HepG2 (cell line): ENCODE data around the gene SULT4A1. TPM values are rescaled to one million over a fixed set of nuclear protein-coding genes. Genes with fewer than 3 reads are reported as not detected.

ENCODE experiments used
- ATAC-seq: fragments of 200-7000 bp; cut with Tn5 transposase; 3 replicates; pipeline ENCODE4 v1.9.1; 2020; ENCODE audit warnings: mild to moderate bottlenecking, moderate library complexity
- BruUV-seq: library from RNA; stranded (reverse); fragments of 400-500 nt; replicated peaks from 2 replicates; lab custom pipeline; 2021; lab: Mats Ljungman, UMichigan
- CTCF ChIA-PET: fragments of 300-600 bp; formaldehyde crosslinking; extraction: SDS; loops from one replicate; lab custom pipeline; 2021; ENCODE audit warnings: low total read pairs, inconsistent platforms, low intra/inter-chr PET ratio; lab: Yijun Ruan, JAX
- POLR2A ChIA-PET: fragments of 350-600 bp; sonication (Branson Sonifier 250); formaldehyde crosslinking; loops from one replicate; lab custom pipeline; 2020; ENCODE audit warnings: antibody characterized with exemption, inconsistent platforms; lab: Yijun Ruan, JAX
- DNase-seq: peaks from one replicate; pipeline ENCODE4 v3.0.0-alpha.2; 2015; ENCODE audit warnings: low spot score
- FAIRE-seq: peaks from 3 replicates; lab custom pipeline; 2011; peaks lifted over from hg19 to GRCh38; lab: Jason Lieb, UNC
- H2AFZ ChIP-seq: one replicate; pipeline ENCODE4 v1.6.1; 2011; ENCODE audit warnings: low read length, inconsistent platforms
- H3K27ac ChIP-seq: fragments of 300-600 bp; 3 replicates; pipeline ENCODE4 v1.8.0; 2011; ENCODE audit warnings: mixed run types, mild to moderate bottlenecking, mixed read lengths, low read length, inconsistent platforms; ENCODE audit not compliant: insufficient read depth; ENCODE audit errors: extremely low read length
- H3K27me3 ChIP-seq, 2 experiments: fragments of 200-600 bp in 1 of 2; 2 replicates in 1 of 2; 3 replicates in 1 of 2; pipeline versions ENCODE4 v1.6.0 to v1.8.0; 2011; ENCODE audit warnings: low read length in 2 of 2, mild to moderate bottlenecking in 2 of 2, moderate library complexity in 2 of 2, inconsistent platforms in 1 of 2; ENCODE audit not compliant: insufficient read depth in 2 of 2, control insufficient read depth in 1 of 2
- H3K36me3 ChIP-seq, 2 experiments: fragments of 200-600 bp in 1 of 2; replicated peaks in 1 of 2; 2 replicates in 1 of 2; 3 replicates in 1 of 2; pipeline versions ENCODE4 v1.5.1 to v1.8.0; 2011; ENCODE audit warnings: low read length in 2 of 2, inconsistent platforms in 1 of 2; ENCODE audit not compliant: insufficient read depth in 2 of 2, control insufficient read depth in 1 of 2
- H3K4me1 ChIP-seq: 2 replicates; pipeline ENCODE4 v1.5.1; 2012; ENCODE audit warnings: low read length, inconsistent platforms; ENCODE audit not compliant: insufficient read depth
- H3K4me2 ChIP-seq: 2 replicates; pipeline ENCODE4 v1.6.0; 2011; ENCODE audit warnings: low read depth, low read length, inconsistent platforms
- H3K4me3 ChIP-seq, 3 experiments: fragments of 200-600 bp in 1 of 3; sonication (generic), shearing (Covaris generic) in 1 of 3; replicated peaks in 1 of 3; 2 replicates each; pipeline ENCODE4 v1.5.1; 2011 to 2016; ENCODE audit warnings: low read length in 3 of 3, inconsistent platforms in 2 of 3, low read depth in 2 of 3, mild to moderate bottlenecking in 2 of 3, control low read depth in 1 of 3, mixed read lengths in 1 of 3; ENCODE audit not compliant: insufficient read depth in 1 of 3
- H3K79me2 ChIP-seq: one replicate; pipeline ENCODE4 v1.6.1; 2011; ENCODE audit warnings: low read length, inconsistent platforms; ENCODE audit not compliant: insufficient read depth
- H3K9ac ChIP-seq: 2 replicates; pipeline ENCODE4 v1.6.0; 2011; ENCODE audit warnings: mild to moderate bottlenecking, low read depth, low read length, inconsistent platforms; ENCODE audit not compliant: insufficient read depth
- H3K9me3 ChIP-seq: 2 replicates; pipeline ENCODE4 v1.5.1; 2012; ENCODE audit warnings: mild to moderate bottlenecking, low read length
- H4K20me1 ChIP-seq: 2 replicates; pipeline ENCODE4 v1.6.0; 2011; ENCODE audit warnings: inconsistent platforms, mild to moderate bottlenecking, low read length, moderate library complexity; ENCODE audit not compliant: insufficient read depth
- ATF7-NPFF ChIP-seq: sonication (generic); formaldehyde crosslinking; IDR thresholded peaks from 2 replicates; pipeline ENCODE4 v1.8.1; 2023; ENCODE audit warnings: mild to moderate bottlenecking, low read depth, missing genetic modification reagents, moderate library complexity
- GATAD1 ChIP-seq: IDR thresholded peaks from 2 replicates; pipeline ENCODE4 v1.6.1; 2016; ENCODE audit warnings: missing genetic modification reagents, missing compliant biosample characterization
- HMG20B ChIP-seq: conservative IDR thresholded peaks from 2 replicates; pipeline ENCODE4 v1.6.1; 2016; ENCODE audit warnings: missing genetic modification reagents, missing compliant biosample characterization
- ISL2 ChIP-seq: sonication (generic); formaldehyde crosslinking; IDR thresholded peaks from 2 replicates; pipeline ENCODE4 v1.5.0; 2020; ENCODE audit warnings: missing genetic modification reagents
- KDM5A ChIP-seq: fragments of 200-600 bp; sonication (generic); IDR thresholded peaks from 2 replicates; pipeline ENCODE4 v1.7.0; 2018; ENCODE audit warnings: antibody characterized with exemption, mild to moderate bottlenecking, low read length, borderline replicate concordance
- KLF16 ChIP-seq, 2 experiments: sonication (generic) in 1 of 2; formaldehyde crosslinking in 1 of 2; IDR thresholded peaks; 2 replicates each; pipeline versions ENCODE4 v1.6.1 to v1.8.0; 2016 to 2023; ENCODE audit warnings: missing genetic modification reagents in 2 of 2, missing compliant biosample characterization in 1 of 2
- NFE2 ChIP-seq: sonication (generic); formaldehyde crosslinking; IDR thresholded peaks from 2 replicates; pipeline ENCODE4 v1.4.0; 2020; ENCODE audit warnings: missing genetic modification reagents
- PAF1 ChIP-seq: IDR thresholded peaks from 2 replicates; pipeline ENCODE4 v1.6.1; 2016; ENCODE audit warnings: missing genetic modification reagents, missing compliant biosample characterization
- POLR2AphosphoS5 ChIP-seq: IDR thresholded peaks from 2 replicates; pipeline ENCODE4 v1.6.1; 2012; ENCODE audit warnings: low read depth, low read length
- SIN3A ChIP-seq: IDR thresholded peaks from 2 replicates; pipeline ENCODE4 v1.6.1; 2011; ENCODE audit warnings: low read depth, mild to moderate bottlenecking, control low read depth, low read length, borderline replicate concordance
- SOX13 ChIP-seq, 3 experiments: fragments of 450-650 bp in 1 of 3; sonication (generic) in 1 of 3; formaldehyde crosslinking in 1 of 3; IDR thresholded peaks in 2 of 3; conservative IDR thresholded peaks in 1 of 3; 2 replicates each; pipeline versions ENCODE4 v1.5.0 to v1.6.1; 2016 to 2020; ENCODE audit warnings: antibody characterized with exemption in 1 of 3, mild to moderate bottlenecking in 1 of 3, missing compliant biosample characterization in 1 of 3, missing genetic modification reagents in 1 of 3, moderate library complexity in 1 of 3
- TBP ChIP-seq: sonication (generic); formaldehyde crosslinking; IDR thresholded peaks from 2 replicates; pipeline ENCODE4 v1.5.0; 2020; ENCODE audit warnings: missing genetic modification reagents
- ZBTB7B ChIP-seq: sonication (generic); formaldehyde crosslinking; IDR thresholded peaks from 2 replicates; pipeline ENCODE4 v1.4.0; 2020; ENCODE audit warnings: missing genetic modification reagents
- ZC3H13 ChIP-seq: sonication (generic); formaldehyde crosslinking; IDR thresholded peaks from 2 replicates; pipeline ENCODE4 v1.8.1; 2023; ENCODE audit warnings: mild to moderate bottlenecking, missing genetic modification reagents, moderate library complexity
- ZFP36 ChIP-seq: fragments of 150-350 bp; IDR thresholded peaks from 2 replicates; pipeline ENCODE4 v1.6.1; 2018; ENCODE audit warnings: borderline replicate concordance, low read length, low read depth; ENCODE audit not compliant: partially characterized antibody
- WGBS: methylation state at CpG from one replicate; pipeline ENCODE4 v1.1.6; 2017; ENCODE audit warnings: low lambda C conversion rate; 5-methylcytosine and 5-hydroxymethylcytosine counted together
- in situ Hi-C: cut with HindIII; loops from 2 replicates; pipeline ENCODE4 v1.10.0; 2017; ENCODE audit warnings: low pct_unique_long_range_greater_than_20kb; ENCODE audit not compliant: extremely low pct_ligation_motif_present
- intact Hi-C: fragments of 100-400 bp; cut with micrococcal nuclease; formaldehyde crosslinking; loops from one replicate; pipeline ENCODE4 v1.10.0; 2022; ENCODE audit not compliant: unreplicated experiment
- polyA plus RNA-seq, 8 experiments: library from polyadenylated mRNA; depleted of rRNA in 3 of 8; stranded (reverse) in 7 of 8; unstranded in 1 of 8; fragments of >200 nt; fragmentation: Illumina TruSeq in 4 of 8; extraction: Trizol in 4 of 8; gene quantifications; 2 replicates each; pipeline versions ENCODE4 v1.2.1 to v1.2.3, GENCODE V29; 2011 to 2016; ENCODE audit warnings: low read depth in 4 of 8, missing spikeins in 1 of 8, mixed read lengths in 1 of 8; ENCODE audit not compliant: insufficient read depth in 1 of 8
- total RNA-seq, 5 experiments: library from RNA; depleted of rRNA; stranded (reverse); fragments of >200 nt; fragmentation: Illumina TruSeq; extraction: Trizol; gene quantifications; 2 replicates each; pipeline ENCODE4 v1.2.3, GENCODE V29; 2016; ENCODE audit warnings: low read depth in 1 of 5
- TF ChIP-seq, protein P1 (sequence below): sonication (generic); formaldehyde crosslinking; IDR thresholded peaks from 2 replicates; pipeline ENCODE4 v1.4.0; 2020; ENCODE audit warnings: mild to moderate bottlenecking, low read depth, missing genetic modification reagents
- TF ChIP-seq, protein P2 (sequence below): sonication (generic); formaldehyde crosslinking; IDR thresholded peaks from 2 replicates; pipeline ENCODE4 v1.5.1; 2020; ENCODE audit warnings: mild to moderate bottlenecking, missing genetic modification reagents, moderate library complexity

SULT4A1 gene
- total and polyA plus RNA-seq, 2 of the 13 experiments (the other 11 are each of a cell fraction or from before 2014, with no cell fraction given) = not detected

- DNase-seq (no peak), FAIRE-seq (no peak), ATAC-seq (no peak)
- ChIA-PET POLR2A (no interaction called here), CTCF (no interaction called here)
- Histone ChIP-seq H3K27me3 (peaks cover 6 to 55% of the 10 kb centered on the region in 2 experiments; a peak in 3 of 5 replicates), H3K4me3 (no peak overlapping the region), H3K36me3 (no peaks in the 10 kb centered on the region), H2AFZ (no peak overlapping the region), H3K4me1 (no peaks in the 10 kb centered on the region), H3K9me3 (no peaks in the 10 kb centered on the region), H3K79me2 (no peaks in the 10 kb centered on the region), H3K9ac (no peak overlapping the region), H3K27ac (no peak overlapping the region), H3K4me2 (no peak overlapping the region), H4K20me1 (peaks cover 4% of the 10 kb centered on the region; the same call in 1 of the 2 replicates)
- WGBS = 7% methylated on average over 12 of the region's 13 CpGs
- BruUV-seq = no TSS peak
- in situ Hi-C loops = no loop called here
- intact Hi-C loops = no loop called here
- no peak for TF ChIP-seq ISL2 (CRISPR knock-in tag)
- TF ChIP-seq, protein P1, sequence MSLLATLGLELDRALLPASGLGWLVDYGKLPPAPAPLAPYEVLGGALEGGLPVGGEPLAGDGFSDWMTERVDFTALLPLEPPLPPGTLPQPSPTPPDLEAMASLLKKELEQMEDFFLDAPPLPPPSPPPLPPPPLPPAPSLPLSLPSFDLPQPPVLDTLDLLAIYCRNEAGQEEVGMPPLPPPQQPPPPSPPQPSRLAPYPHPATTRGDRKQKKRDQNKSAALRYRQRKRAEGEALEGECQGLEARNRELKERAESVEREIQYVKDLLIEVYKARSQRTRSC (CRISPR knock-in tag) = no peak
- TF ChIP-seq NFE2 (CRISPR knock-in tag) = no peak
- TF ChIP-seq SIN3A = no peak
- no peak for TF ChIP-seq POLR2AphosphoS5
- TF ChIP-seq KDM5A = no peak
- TF ChIP-seq PAF1 (CRISPR knock-in tag) = no peak
- TF ChIP-seq GATAD1 (CRISPR knock-in tag) = no peak
- TF ChIP-seq, protein P2, sequence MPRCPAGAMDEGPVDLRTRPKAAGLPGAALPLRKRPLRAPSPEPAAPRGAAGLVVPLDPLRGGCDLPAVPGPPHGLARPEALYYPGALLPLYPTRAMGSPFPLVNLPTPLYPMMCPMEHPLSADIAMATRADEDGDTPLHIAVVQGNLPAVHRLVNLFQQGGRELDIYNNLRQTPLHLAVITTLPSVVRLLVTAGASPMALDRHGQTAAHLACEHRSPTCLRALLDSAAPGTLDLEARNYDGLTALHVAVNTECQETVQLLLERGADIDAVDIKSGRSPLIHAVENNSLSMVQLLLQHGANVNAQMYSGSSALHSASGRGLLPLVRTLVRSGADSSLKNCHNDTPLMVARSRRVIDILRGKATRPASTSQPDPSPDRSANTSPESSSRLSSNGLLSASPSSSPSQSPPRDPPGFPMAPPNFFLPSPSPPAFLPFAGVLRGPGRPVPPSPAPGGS (CRISPR knock-in tag) = no peak
- no peak for TF ChIP-seq ZBTB7B (CRISPR knock-in tag)
- no peak for TF ChIP-seq HMG20B (CRISPR knock-in tag)
- no peak for TF ChIP-seq ZC3H13 (CRISPR knock-in tag)
- TF ChIP-seq ATF7-NPFF (CRISPR knock-in tag) = no peak
- no peak for TF ChIP-seq ZFP36
- TF ChIP-seq TBP = no peak
- TF ChIP-seq KLF16 (CRISPR knock-in tag; IDR thresholded peaks at IDR 0.05) = no peak
- TF ChIP-seq SOX13 (IDR thresholded peaks at IDR 0.05) = no peak
- no peak for TF ChIP-seq SOX13 (CRISPR knock-in tag; conservative IDR thresholded peaks at IDR 0.05 in 1 of 2, IDR thresholded peaks at IDR 0.05 in 1 of 2)
These were observed 11.0 kb downstream of the SULT4A1 start for GRCh38 chr22:43851058-43851978.
